Activated CD8-positive, alpha-beta memory T cell treated with anti-CD3 and anti-CD28 coated beads, Interleukin-2, amount 50 U/mL, for 1 hour (primary cell): ENCODE measurements around the gene KRTAP10-3.
"Not testable (repeated sequence)": the region's sequence is repeated elsewhere in the genome, so short reads cannot be mapped to it uniquely, and the experiment has no call there.

ENCODE experiments used
- DNase-seq: peaks from one replicate; pipeline ENCODE4 v3.0.0-alpha.2; 2020; ENCODE audit errors: extremely low read depth

The KRTAP10-3 gene

DNA sequence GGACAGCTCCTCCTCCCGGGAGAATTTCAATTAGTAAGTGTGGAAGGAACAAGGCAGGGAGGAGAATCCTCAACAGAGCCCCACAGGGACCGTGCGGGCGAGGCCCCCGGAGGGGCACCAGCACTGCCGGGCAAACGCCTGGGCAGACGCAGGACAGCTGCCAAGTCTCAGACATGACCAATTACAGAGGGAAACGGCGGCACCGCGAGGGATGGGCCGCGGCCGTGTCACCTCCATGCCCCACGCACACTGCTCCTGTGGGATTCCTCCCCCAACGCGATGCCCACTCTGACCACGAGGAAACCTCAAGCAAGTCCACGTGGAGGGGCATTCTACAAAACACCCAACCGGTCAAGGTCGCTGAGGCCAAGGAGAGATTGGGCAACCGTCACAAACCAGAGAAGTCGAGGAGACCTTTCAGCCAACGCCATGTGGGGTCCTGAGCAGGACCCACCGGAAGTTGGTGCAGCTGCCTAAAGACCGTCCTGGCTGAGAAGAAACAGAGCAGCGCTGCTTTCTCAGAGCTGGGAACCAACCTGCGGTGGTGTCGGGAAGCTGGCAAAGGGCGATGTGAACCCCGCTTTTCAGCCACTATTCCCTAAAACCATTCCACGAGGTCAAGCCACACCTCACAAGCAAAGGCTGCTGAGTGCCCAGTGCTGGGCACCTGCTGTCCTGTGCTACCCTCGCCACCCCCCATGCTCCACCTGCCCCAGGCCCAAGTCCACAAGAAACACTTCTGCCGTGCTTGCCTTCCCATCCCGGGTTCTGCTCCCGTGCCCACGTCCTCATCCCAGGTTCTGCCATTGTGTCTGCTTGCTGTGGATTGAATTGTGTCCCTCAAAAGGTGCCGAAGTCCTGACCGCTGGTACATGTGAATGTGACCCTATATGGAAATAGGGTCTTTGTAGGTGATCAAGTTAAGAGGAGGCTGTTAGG, 13.5 kb upstream of the KRTAP10-3 start:
- no peak for DNase-seq

- DNase-seq = no peak
These were observed 12.7 kb upstream of the KRTAP10-3 start for GRCh38 chr21:44571296-44571695.

DNA sequence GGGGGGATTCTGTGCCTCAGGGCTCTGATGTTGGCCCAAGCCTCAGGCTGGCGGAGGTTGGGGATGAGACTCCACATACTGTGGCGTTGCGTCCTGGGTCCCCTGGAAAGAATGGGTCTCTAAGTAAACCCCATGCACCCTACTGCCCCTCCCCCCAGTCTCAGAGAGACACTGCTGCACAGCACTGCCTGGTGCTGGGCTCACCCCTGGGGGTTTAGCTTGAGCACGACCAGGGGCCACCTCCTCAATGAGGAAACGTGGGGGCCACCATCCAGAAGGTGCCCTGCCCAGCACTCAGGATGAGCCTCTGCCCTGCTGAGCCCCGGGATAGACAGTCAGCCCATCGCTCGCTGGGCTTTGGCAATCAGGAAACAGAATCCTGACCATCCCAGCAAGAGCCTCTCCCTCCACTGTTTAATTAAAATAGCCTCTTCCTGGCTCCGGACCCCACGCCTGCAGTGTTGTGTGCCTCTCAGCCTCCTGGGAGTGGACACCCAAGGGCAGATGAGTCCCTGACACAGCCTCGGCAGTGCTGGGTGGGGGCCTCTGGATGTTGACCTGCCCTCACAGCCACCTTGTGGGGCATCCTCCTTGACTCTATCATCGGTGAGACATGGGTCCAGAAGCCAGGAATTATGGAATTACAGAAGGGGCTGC, 11.4 kb upstream of the KRTAP10-3 start:
- no peak for DNase-seq

GRCh38 chr21:44568667-44569556, 10.3 kb upstream of the KRTAP10-3 start:
- DNase-seq = no peak

GRCh38 chr21:44568261-44568660, 9.7 kb upstream of the KRTAP10-3 start:
- DNase-seq = no peak

- DNase-seq = no peak
These were observed 9.0 kb upstream of the KRTAP10-3 start for GRCh38 chr21:44567481-44568171.

GRCh38 chr21:44566403-44566802, 7.8 kb upstream of the KRTAP10-3 start:
- DNase-seq = no peak

GRCh38 chr21:44564886-44565598, 6.4 kb upstream of the KRTAP10-3 start:
- no peak for DNase-seq

DNA sequence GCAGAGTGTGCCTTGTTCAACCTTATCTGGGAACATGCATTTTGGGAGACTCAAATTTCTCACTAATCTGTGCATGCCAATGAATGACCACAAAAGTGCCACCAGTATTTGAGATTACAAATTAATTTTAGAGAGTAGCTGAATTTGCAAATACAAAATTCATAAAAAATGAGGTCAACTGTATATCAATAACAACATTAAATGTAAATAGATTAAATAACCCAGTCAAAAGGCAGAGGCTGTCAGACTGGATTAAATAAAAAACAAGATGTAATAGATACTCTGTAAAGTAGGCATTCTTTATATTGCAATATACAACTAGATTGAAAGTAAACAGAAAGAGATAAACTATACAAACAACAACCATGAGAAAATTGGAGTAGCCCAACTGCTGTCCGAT, 5.5 kb upstream of the KRTAP10-3 start:
- DNase-seq = no peak

- not testable (repeated sequence) for DNase-seq
These were observed 293 bp downstream of the KRTAP10-3 start for GRCh38 chr21:44558329-44558675.

GRCh38 chr21:44557491-44558328, 885 bp downstream of the KRTAP10-3 start:
- no peak for DNase-seq

DNA sequence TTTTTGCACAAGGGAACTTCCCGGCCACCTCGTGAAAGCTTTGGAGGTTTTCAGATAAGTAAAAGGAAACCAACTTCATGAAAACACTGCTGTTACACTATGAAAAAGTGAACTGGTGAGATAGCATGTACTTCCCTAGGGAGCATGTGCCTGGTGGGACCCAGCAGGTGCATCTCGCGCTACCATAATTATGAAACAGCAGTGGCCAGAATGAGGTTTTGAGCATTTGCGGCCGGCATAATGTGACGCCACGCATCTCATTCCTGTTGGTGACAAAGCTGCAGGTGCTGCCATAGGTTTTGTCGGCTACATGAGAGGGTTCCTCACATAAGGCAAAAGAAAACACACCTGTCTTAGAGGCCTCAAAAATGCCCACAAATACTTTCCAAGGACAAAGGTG, 1.7 kb downstream of the KRTAP10-3 start:
- DNase-seq = no peak

DNA sequence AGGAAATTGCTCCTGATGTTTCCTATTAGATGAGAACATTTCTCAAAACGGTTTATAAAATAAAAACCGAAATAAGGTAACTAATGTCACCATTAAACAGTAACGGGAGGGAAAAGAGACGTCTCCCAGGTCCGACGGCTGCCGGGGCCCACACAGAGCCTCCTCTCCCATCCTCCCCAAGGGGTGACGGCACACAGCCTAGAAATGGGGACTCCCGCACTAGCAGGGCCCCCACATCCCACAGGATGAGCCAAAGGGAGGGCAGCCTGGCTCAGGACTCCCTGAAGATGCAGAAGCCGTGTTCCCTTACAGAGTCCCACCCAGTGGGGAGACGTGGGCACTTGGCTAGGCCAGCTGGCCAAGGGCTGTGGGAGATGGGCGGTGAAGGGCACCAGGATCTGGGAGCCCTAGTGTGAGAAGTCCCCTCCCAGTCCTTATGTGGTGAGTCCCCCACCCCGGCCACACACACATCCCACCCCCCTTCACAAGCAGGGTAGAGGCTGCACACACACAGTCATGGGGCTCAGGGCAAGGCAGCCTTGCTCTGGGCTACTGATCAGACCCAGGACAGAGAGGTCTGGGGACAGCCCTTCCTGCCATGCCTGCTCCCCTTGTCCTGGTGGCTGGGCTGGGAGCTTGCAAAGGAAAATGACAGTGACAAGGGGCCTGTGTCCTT, 3.3 kb downstream of the KRTAP10-3 start:
- DNase-seq = no peak

GRCh38 chr21:44552681-44553080, 5.9 kb downstream of the KRTAP10-3 start:
- no peak for DNase-seq

DNA sequence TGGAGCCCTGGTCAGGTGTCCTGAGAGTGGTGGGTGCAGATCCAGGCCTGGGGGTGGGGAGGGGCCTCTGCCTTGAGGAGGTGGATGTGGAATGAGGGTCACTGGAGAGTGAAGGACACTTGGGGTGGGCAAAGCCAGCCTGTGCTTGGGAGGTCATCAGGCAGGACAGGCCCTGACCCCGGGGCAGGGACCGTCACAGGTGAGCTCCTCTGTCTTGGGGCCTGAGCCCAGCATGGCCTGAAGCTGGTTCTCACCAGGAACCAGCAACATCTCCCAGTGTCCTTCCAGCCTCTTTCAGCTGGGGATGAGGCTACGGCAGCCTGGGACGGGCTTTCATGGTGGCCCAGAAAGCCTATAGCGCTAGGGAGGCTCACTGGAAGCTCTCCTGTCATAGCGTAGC, 6.5 kb downstream of the KRTAP10-3 start:
- DNase-seq = no peak

DNA sequence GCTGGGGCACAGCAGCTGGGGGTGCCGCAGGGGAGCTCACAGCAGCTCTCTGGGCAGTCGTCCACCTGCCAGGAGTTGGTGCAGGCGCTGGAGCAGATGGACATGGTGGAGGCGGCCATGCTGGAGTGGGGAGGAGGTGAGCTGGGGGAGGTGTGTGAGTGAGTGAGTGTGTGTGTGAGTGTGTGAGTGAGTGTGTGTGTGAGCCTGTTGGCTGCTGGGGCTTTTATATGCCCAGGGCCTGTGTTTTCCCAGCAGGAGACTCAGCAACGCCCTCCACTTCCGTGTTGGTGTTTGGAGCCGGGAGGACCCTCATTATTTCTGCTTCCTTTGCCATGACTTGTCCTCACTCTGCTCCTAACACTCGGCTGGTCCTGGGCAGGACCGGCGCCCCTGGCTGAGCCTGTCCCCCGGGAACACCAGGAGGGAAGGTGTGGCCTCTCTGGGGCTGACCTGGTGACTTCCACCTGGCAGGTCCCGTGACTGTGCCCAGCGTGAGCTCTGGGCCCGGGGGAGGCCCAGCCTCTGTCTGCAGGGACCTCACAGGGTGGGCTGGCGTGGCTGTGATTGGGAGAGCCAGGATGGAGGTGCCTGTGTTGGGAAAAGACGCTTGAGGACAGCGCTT, 7.1 kb downstream of the KRTAP10-3 start, which contains the start of gene KRTAP10-2:
Gene KRTAP10-2 (minus strand): TSS at position 166 of the 622 bp plus-strand sequence. CDS start 47 bp downstream, at position 119.
- DNase-seq = no peak

- DNase-seq = no peak
These were observed 7.8 kb downstream of the KRTAP10-3 start for GRCh38 chr21:44550807-44551206.

GRCh38 chr21:44550285-44550684, 8.3 kb downstream of the KRTAP10-3 start:
- DNase-seq = not testable (repeated sequence)
